Measurements from ENCODE around the gene CD82.

GRCh38 chr11:44555031-44555800 is 10.2 kb upstream of the CD82 start:
- no peak for TF ChIP-seq ZNF883 (CRISPR knock-in tag; IDR thresholded peaks at IDR 0.05; ENCODE audit: not compliant biosample characterization)
- TF ChIP-seq RNF2 (conservative IDR thresholded peaks at IDR 0.05; ENCODE audit: low read depth): no peak
- no peak for TF ChIP-seq FOXK1 (CRISPR knock-in tag; IDR thresholded peaks at IDR 0.05; ENCODE audit: borderline replicate concordance, low read depth)
- TF ChIP-seq JUNB (CRISPR knock-in tag; IDR thresholded peaks at IDR 0.05; ENCODE audit: borderline replicate concordance): no peak
- no peak for TF ChIP-seq EP300 (IDR thresholded peaks at IDR 0.05; ENCODE audit: low read depth in 2 of 2, low read length in 2 of 2)
- TF ChIP-seq EP300 (CRISPR knock-in tag; IDR thresholded peaks at IDR 0.05; ENCODE audit: borderline replicate concordance): no peak
- no peak for TF ChIP-seq NCOA2 (CRISPR knock-in tag; IDR thresholded peaks at IDR 0.05)
- no peak for TF ChIP-seq SYNCRIP (IDR thresholded peaks at IDR 0.05; ENCODE audit: insufficient read depth, low read depth, low read length)
- TF ChIP-seq MAX (IDR thresholded peaks at IDR 0.05): no peak
- no peak for TF ChIP-seq ADNP (CRISPR knock-in tag; IDR thresholded peaks at IDR 0.05)
- no peak for TF ChIP-seq ZFP36L1 (CRISPR knock-in tag; IDR thresholded peaks at IDR 0.05)
- no peak for TF ChIP-seq ZNF24 (IDR thresholded peaks at IDR 0.05)
- no peak for TF ChIP-seq ZNF496 (CRISPR knock-in tag; IDR thresholded peaks at IDR 0.05; ENCODE audit: insufficient replicate concordance)
